ENCODE measurements around the gene FANCE.
"Not testable (repeated sequence)": the region's sequence is repeated elsewhere in the genome, so short reads cannot be mapped to it uniquely, and the experiment has no call there.

FANCE gene

GRCh38 chr6:35452183-35453090, at the start of gene FANCE:
Gene FANCE, plus strand, starts transcription at chr6:35452338. Its CDS starts 208 bp downstream, at chr6:35452546.
- peak; percentile 66 for DNase-seq

GRCh38 chr6:35402856-35403191, 49.3 kb upstream of the FANCE start:
- DNase-seq: no peak

- no peak for DNase-seq
Observed at GRCh38 chr6:35403544-35404442, 48.3 kb upstream of the FANCE start.

- no peak for DNase-seq
Observed at GRCh38 chr6:35406711-35407485, 45.2 kb upstream of the FANCE start.

- no peak for DNase-seq
Observed at GRCh38 chr6:35409245-35409644, 42.9 kb upstream of the FANCE start.

GRCh38 chr6:35410131-35410530, 42.0 kb upstream of the FANCE start:
- DNase-seq: no peak

GRCh38 chr6:35411066-35411465, 41.1 kb upstream of the FANCE start:
- no peak for DNase-seq

GRCh38 chr6:35412102-35412501, 40.0 kb upstream of the FANCE start:
- no peak for DNase-seq

GRCh38 chr6:35413911-35414310, 38.2 kb upstream of the FANCE start:
- no peak for DNase-seq

GRCh38 chr6:35415065-35415891, 36.9 kb upstream of the FANCE start:
- peak; percentile 29 for DNase-seq

GRCh38 chr6:35417979-35418661, 34.0 kb upstream of the FANCE start:
- DNase-seq: no peak

- no peak for DNase-seq
Observed at GRCh38 chr6:35419417-35419816, 32.7 kb upstream of the FANCE start.

- no peak for DNase-seq
Observed at GRCh38 chr6:35419961-35420360, 32.2 kb upstream of the FANCE start.

GRCh38 chr6:35425284-35425683, 26.9 kb upstream of the FANCE start:
- peak; percentile 81 for DNase-seq

- DNase-seq: no peak
Observed at GRCh38 chr6:35426074-35426473, 26.1 kb upstream of the FANCE start.

- no peak for DNase-seq
Observed at GRCh38 chr6:35427435-35427834, 24.7 kb upstream of the FANCE start.

GRCh38 chr6:35427851-35428321, 24.3 kb upstream of the FANCE start:
- no peak for DNase-seq

GRCh38 chr6:35428421-35429149, 23.6 kb upstream of the FANCE start:
- DNase-seq: no peak

- DNase-seq: no peak
Observed at GRCh38 chr6:35429463-35429862, 22.7 kb upstream of the FANCE start.

GRCh38 chr6:35432291-35432690, 19.8 kb upstream of the FANCE start:
- no peak for DNase-seq

- DNase-seq: not testable (repeated sequence)
Observed at GRCh38 chr6:35432702-35433101, 19.4 kb upstream of the FANCE start.
